ENCODE results near the gene TBC1D20. TPM values are rescaled to one million over a fixed set of nuclear protein-coding genes. Genes with fewer than 3 reads are reported as not detected.

Gene TBC1D20
- total RNA-seq, 4 donors from 2014 or later, result 34.9 to 47.7 (median 41.7) TPM

DNA sequence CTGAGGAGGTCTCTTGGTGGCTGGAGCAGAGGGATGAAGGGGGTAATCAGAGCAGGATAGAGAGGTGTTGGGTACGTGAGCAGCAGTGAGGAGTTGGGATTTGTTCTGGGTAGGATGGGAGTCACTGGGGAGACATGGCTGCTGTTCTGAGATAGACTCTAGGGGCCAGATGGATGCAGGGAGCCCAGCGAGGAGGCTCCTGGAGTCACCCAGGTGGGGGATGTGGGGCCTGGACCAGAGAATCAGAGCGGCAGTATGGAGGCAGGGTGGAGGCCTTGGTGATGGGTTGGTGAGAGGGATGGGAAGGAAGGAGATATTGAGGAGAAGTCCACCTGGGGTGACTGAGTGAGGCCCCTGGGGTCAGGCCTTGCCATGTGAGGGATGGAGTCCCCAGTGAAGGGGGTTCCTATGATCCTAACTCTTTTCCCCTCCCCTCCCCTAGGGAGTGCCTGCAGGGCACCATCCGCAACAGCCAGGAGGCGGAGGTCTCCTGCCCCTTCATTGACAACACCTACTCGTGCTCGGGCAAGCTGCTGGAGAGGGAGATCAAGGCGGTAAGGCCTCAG, 40.6 kb downstream of the TBC1D20 start:
- peaks cover 36 to 91% (median 79%) of the 10 kb centered on the region in 4 donors for H3K36me3 ChIP-seq
- intact Hi-C loops (cut with DNase I), result no loop called here
- no peaks in the 10 kb centered on the region for H3K4me1 ChIP-seq
- DNase-seq (ENCODE audit: extremely low spot score), result no peak
- TF ChIP-seq POLR2AphosphoS5 (IDR thresholded peaks at IDR 0.05) (no peak), CTCF (IDR thresholded peaks at IDR 0.05) (no peak), EP300 (IDR thresholded peaks at IDR 0.05) (no peak), POLR2A (IDR thresholded peaks at IDR 0.05; ENCODE audit: low read depth) (no peak)
- H3K27me3 ChIP-seq, result no peaks in the 10 kb centered on the region
- no peak overlapping the region for H3K4me3 ChIP-seq
- WGBS, result 95% methylated on average over 6 of the region's 8 CpGs
- H3K9me3 ChIP-seq, result no peaks in the 10 kb centered on the region
- H3K27ac ChIP-seq (replicated peaks in 1 of 4), result no peak overlapping the region

GRCh38 chr20:420721-421574, 41.4 kb downstream of the TBC1D20 start:
- Histone ChIP-seq H3K27me3 (no peaks in the 10 kb centered on the region), H3K36me3 (peaks cover 36 to 93% (median 76%) of the 10 kb centered on the region in 4 donors), H3K27ac (replicated peaks in 1 of 4) (no peak overlapping the region), H3K9me3 (no peaks in the 10 kb centered on the region), H3K4me3 (no peak overlapping the region), H3K4me1 (no peaks in the 10 kb centered on the region)
- WGBS, result 94% methylated on average over 21 of the region's 49 CpGs
- DNase-seq (ENCODE audit: extremely low spot score), result no peak
- no peak for TF ChIP-seq POLR2A (IDR thresholded peaks at IDR 0.05; ENCODE audit: low read depth)
- TF ChIP-seq POLR2AphosphoS5 (IDR thresholded peaks at IDR 0.05), result no peak
- TF ChIP-seq EP300 (IDR thresholded peaks at IDR 0.05), result no peak
- no peak for TF ChIP-seq CTCF (IDR thresholded peaks at IDR 0.05)
- intact Hi-C loops (cut with DNase I), result no loop called here

GRCh38 chr20:420166-420620, 42.1 kb downstream of the TBC1D20 start:
- H3K27me3 ChIP-seq, result no peaks in the 10 kb centered on the region
- H3K4me1 ChIP-seq, result no peaks in the 10 kb centered on the region
- H3K4me3 ChIP-seq, result no peak overlapping the region
- intact Hi-C loops (cut with DNase I), result no loop called here
- H3K36me3 ChIP-seq, result peaks cover 41 to 91% (median 73%) of the 10 kb centered on the region in 4 donors
- H3K9me3 ChIP-seq, result no peaks in the 10 kb centered on the region
- TF ChIP-seq CTCF (IDR thresholded peaks at IDR 0.05) (no peak), EP300 (IDR thresholded peaks at IDR 0.05) (no peak), POLR2A (IDR thresholded peaks at IDR 0.05; ENCODE audit: low read depth) (no peak), POLR2AphosphoS5 (IDR thresholded peaks at IDR 0.05) (no peak)
- no peak for DNase-seq (ENCODE audit: extremely low spot score)
- no peak overlapping the region for H3K27ac ChIP-seq (replicated peaks in 1 of 4)
- 91% methylated on average over 20 of the region's 20 CpGs for WGBS

DNA sequence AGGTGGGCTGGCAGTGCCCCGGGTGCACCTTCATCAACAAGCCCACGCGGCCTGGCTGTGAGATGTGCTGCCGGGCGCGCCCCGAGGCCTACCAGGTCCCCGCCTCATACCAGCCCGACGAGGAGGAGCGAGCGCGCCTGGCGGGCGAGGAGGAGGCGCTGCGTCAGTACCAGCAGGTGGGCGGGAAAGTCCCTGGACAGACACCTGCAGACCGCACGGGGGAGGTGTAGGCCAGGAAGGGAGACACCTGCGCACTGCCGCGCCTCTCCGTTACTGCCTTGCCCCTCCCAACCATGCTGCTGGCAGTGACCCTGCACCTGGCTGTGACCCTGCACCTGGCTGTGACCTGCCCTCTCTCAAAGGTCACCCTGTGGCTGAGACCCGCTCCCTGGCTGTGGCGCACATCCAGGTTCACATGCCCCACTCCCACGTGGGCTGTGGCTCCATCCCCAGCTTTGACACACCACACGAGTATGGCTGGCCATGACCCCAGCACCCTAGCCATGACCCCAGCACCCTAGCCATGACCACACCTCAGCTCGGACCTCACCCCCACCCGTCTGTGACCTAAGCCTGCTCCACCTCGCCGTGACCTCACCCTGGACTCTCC, 42.7 kb downstream of the TBC1D20 start:
- DNase-seq (ENCODE audit: extremely low spot score), result no peak
- Histone ChIP-seq H3K27me3 (no peaks in the 10 kb centered on the region), H3K9me3 (no peaks in the 10 kb centered on the region), H3K36me3 (peaks cover 41 to 86% (median 71%) of the 10 kb centered on the region in 4 donors), H3K4me3 (no peak overlapping the region), H3K4me1 (no peaks in the 10 kb centered on the region), H3K27ac (replicated peaks in 1 of 4) (no peak overlapping the region)
- TF ChIP-seq POLR2AphosphoS5 (IDR thresholded peaks at IDR 0.05) (no peak), POLR2A (IDR thresholded peaks at IDR 0.05; ENCODE audit: low read depth) (no peak), CTCF (IDR thresholded peaks at IDR 0.05) (no peak), EP300 (IDR thresholded peaks at IDR 0.05) (no peak)
- 92% methylated on average over 11 of the region's 32 CpGs for WGBS
- intact Hi-C loops (cut with DNase I), result no loop called here
